Measurements from ENCODE around the gene STAG2.
"Not testable (repeated sequence)": the region's sequence is repeated elsewhere in the genome, so short reads cannot be mapped to it uniquely, and the experiment has no call there.

The STAG2 gene

GRCh38 chrX:123961268-123962005 lies at the start of gene STAG2:
STAG2 (plus strand) TSS chrX:123961706; CDS start chrX:124022628, 60,922 bp downstream.
- DNase-seq (ENCODE audit: low read depth), result peak; percentile 41

- no peak for DNase-seq (ENCODE audit: low read depth)
These were observed 44.4 kb upstream of the STAG2 start for GRCh38 chrX:123917069-123917468.

- DNase-seq (ENCODE audit: low read depth), result no peak
These were observed 43.3 kb upstream of the STAG2 start for GRCh38 chrX:123918106-123918721.

GRCh38 chrX:123920105-123920785 lies 41.3 kb upstream of the STAG2 start:
- no peak for DNase-seq (ENCODE audit: low read depth)

GRCh38 chrX:123923211-123923610 lies 38.3 kb upstream of the STAG2 start:
- no peak for DNase-seq (ENCODE audit: low read depth)

GRCh38 chrX:123924186-123924585 lies 37.3 kb upstream of the STAG2 start:
- no peak for DNase-seq (ENCODE audit: low read depth)

GRCh38 chrX:123927845-123928244 lies 33.7 kb upstream of the STAG2 start:
- no peak for DNase-seq (ENCODE audit: low read depth)

GRCh38 chrX:123932055-123932454 lies 29.5 kb upstream of the STAG2 start:
- DNase-seq (ENCODE audit: low read depth), result not testable (repeated sequence)

GRCh38 chrX:123943074-123943473 lies 18.4 kb upstream of the STAG2 start:
- no peak for DNase-seq (ENCODE audit: low read depth)

- no peak for DNase-seq (ENCODE audit: low read depth)
These were observed 18.0 kb upstream of the STAG2 start for GRCh38 chrX:123943488-123943887.

GRCh38 chrX:123949846-123950245 lies 11.7 kb upstream of the STAG2 start:
- no peak for DNase-seq (ENCODE audit: low read depth)

GRCh38 chrX:123959281-123960063 lies 2.0 kb upstream of the STAG2 start:
- DNase-seq (ENCODE audit: low read depth), result no peak

- no peak for DNase-seq (ENCODE audit: low read depth)
These were observed 594 bp upstream of the STAG2 start for GRCh38 chrX:123960956-123961267.

- DNase-seq (ENCODE audit: low read depth), result no peak
These were observed 531 bp downstream of the STAG2 start for GRCh38 chrX:123962006-123962467.

GRCh38 chrX:123962794-123963373 lies 1.4 kb downstream of the STAG2 start:
- peak; percentile 77 for DNase-seq (ENCODE audit: low read depth)

- no peak for DNase-seq (ENCODE audit: low read depth)
These were observed 2.8 kb downstream of the STAG2 start for GRCh38 chrX:123964156-123964834.

GRCh38 chrX:123965712-123966111 lies 4.2 kb downstream of the STAG2 start:
- no peak for DNase-seq (ENCODE audit: low read depth)

GRCh38 chrX:123967497-123967896 lies 6.0 kb downstream of the STAG2 start:
- no peak for DNase-seq (ENCODE audit: low read depth)

GRCh38 chrX:123968383-123969050 lies 7.0 kb downstream of the STAG2 start:
- no peak for DNase-seq (ENCODE audit: low read depth)

- DNase-seq (ENCODE audit: low read depth), result no peak
These were observed 10.5 kb downstream of the STAG2 start for GRCh38 chrX:123971982-123972381.

GRCh38 chrX:123973921-123974320 lies 12.4 kb downstream of the STAG2 start:
- DNase-seq (ENCODE audit: low read depth), result no peak

Measured in activated T-cell treated with anti-CD3 and anti-CD28 coated beads for 24 hours (primary cell).